K562 (cell line): ENCODE results near the gene LMAN1. TPM values are rescaled to one million over a fixed set of nuclear protein-coding genes. Genes with fewer than 3 reads are reported as not detected.
A peak's percentile ranks its signal among the peaks of the same experiment; 100 is the strongest.

ENCODE experiments used
- ATAC-seq: fragments of 200-7000 bp; cut with Tn5 transposase; 3 replicates; pipeline ENCODE4 v1.9.1; 2020; ENCODE audit warnings: moderate library complexity
- BruUV-seq: library from RNA; stranded (reverse); fragments of 400-500 nt; replicated peaks from 2 replicates; lab custom pipeline; 2021; lab: Mats Ljungman, UMichigan
- CTCF ChIA-PET: fragments of 300-600 bp; formaldehyde crosslinking; extraction: SDS; loops from one replicate; lab custom pipeline; 2021; ENCODE audit warnings: low intra/inter-chr PET ratio; lab: Yijun Ruan, JAX
- POLR2A ChIA-PET: fragments of 300-600, 350-650 bp; sonication (Branson Sonifier 250); formaldehyde crosslinking; extraction: SDS; loops from one replicate; lab custom pipeline; 2021; ENCODE audit warnings: antibody characterized with exemption, inconsistent platforms; lab: Yijun Ruan, JAX
- DNase-seq, 4 experiments: peaks; one replicate each; pipeline versions ENCODE4 v3.0.0 to v3.0.0-alpha.2; 2011 to 2018; ENCODE audit warnings: low spot score in 3 of 4, mixed read lengths in 3 of 4; ENCODE audit errors: extremely low read depth in 1 of 4
- FAIRE-seq: peaks from 2 replicates; lab custom pipeline; 2011; peaks lifted over from hg19 to GRCh38; lab: Jason Lieb, UNC
- H2AFZ ChIP-seq: 2 replicates; pipeline ENCODE4 v1.6.0; 2011; ENCODE audit warnings: low read depth, low read length, control low read depth, inconsistent platforms
- H3K27ac ChIP-seq: fragments of 200-600 bp; 3 replicates; pipeline ENCODE4 v1.8.0; 2011; ENCODE audit warnings: low read depth, mild to moderate bottlenecking, control low read depth, inconsistent platforms, low read length, moderate library complexity, mixed read lengths; ENCODE audit errors: extremely low read depth
- H3K27me3 ChIP-seq, 2 experiments: fragments of 300-600 bp in 1 of 2; 2 replicates in 1 of 2; 3 replicates in 1 of 2; pipeline versions ENCODE4 v1.6.0 to v1.8.0; 2011; ENCODE audit warnings: inconsistent platforms in 2 of 2, low read length in 2 of 2, mild to moderate bottlenecking in 1 of 2, mixed read lengths in 1 of 2, moderate library complexity in 1 of 2; ENCODE audit not compliant: control insufficient read depth in 2 of 2, insufficient read depth in 2 of 2
- H3K36me3 ChIP-seq: fragments of 300-600 bp; 3 replicates; pipeline ENCODE4 v1.8.0; 2011; ENCODE audit warnings: mild to moderate bottlenecking, low read length, inconsistent platforms; ENCODE audit not compliant: control insufficient read depth, insufficient read depth
- H3K4me1 ChIP-seq, 2 experiments: fragments of 200-600 bp in 1 of 2; replicated peaks in 1 of 2; 2 replicates in 1 of 2; 3 replicates in 1 of 2; pipeline versions ENCODE4 v1.5.1 to v1.8.0; 2011; ENCODE audit warnings: inconsistent platforms in 2 of 2, low read length in 2 of 2, mild to moderate bottlenecking in 1 of 2, mixed read lengths in 1 of 2, moderate library complexity in 1 of 2; ENCODE audit not compliant: control insufficient read depth in 2 of 2, insufficient read depth in 2 of 2
- H3K4me2 ChIP-seq: 2 replicates; pipeline ENCODE4 v1.6.1; 2011; ENCODE audit warnings: low read length, control low read depth, inconsistent platforms, mixed read lengths; ENCODE audit not compliant: insufficient read depth
- H3K4me3 ChIP-seq: fragments of 200-600 bp; sonication (generic), shearing (Covaris generic); 2 replicates; pipeline ENCODE4 v1.5.1; 2016; ENCODE audit warnings: control low read depth, inconsistent platforms
- H3K79me2 ChIP-seq: fragments of 200-600 bp; 3 replicates; pipeline ENCODE4 v1.8.0; 2011; ENCODE audit warnings: low read length, inconsistent platforms; ENCODE audit not compliant: control insufficient read depth, insufficient read depth
- H3K9ac ChIP-seq, 2 experiments: 2 replicates each; pipeline versions ENCODE4 v1.6.0 to v1.6.1; 2011; ENCODE audit warnings: low read depth in 2 of 2, low read length in 2 of 2, control low read depth in 1 of 2, inconsistent platforms in 1 of 2, mild to moderate bottlenecking in 1 of 2, mixed read lengths in 1 of 2; ENCODE audit not compliant: insufficient read depth in 1 of 2
- H3K9me1 ChIP-seq: one replicate; pipeline ENCODE4 v1.6.0; 2011; ENCODE audit warnings: inconsistent platforms, mild to moderate bottlenecking, low read length, moderate library complexity; ENCODE audit not compliant: control insufficient read depth, insufficient read depth
- H3K9me3 ChIP-seq: replicated peaks from 2 replicates; pipeline ENCODE4 v1.5.1; 2011; ENCODE audit warnings: low read depth, low read length, inconsistent platforms; ENCODE audit not compliant: control insufficient read depth, insufficient read depth
- H4K20me1 ChIP-seq: replicated peaks from 2 replicates; pipeline ENCODE4 v1.6.1; 2011; ENCODE audit warnings: low read length, inconsistent platforms, mixed read lengths; ENCODE audit not compliant: control insufficient read depth, insufficient read depth
- CBFA2T2 ChIP-seq: fragments of 450-650 bp; conservative IDR thresholded peaks from 2 replicates; pipeline ENCODE4 v1.6.1; 2017; ENCODE audit warnings: mild to moderate bottlenecking
- WGBS: fragments of 100-300 bp; shearing (Covaris generic); methylation state at CpG from one replicate; pipeline ENCODE4 v1.1.6; 2016; ENCODE audit warnings: low coverage, mixed read lengths; ENCODE audit not compliant: insufficient coverage; ENCODE audit errors: missing lambda C conversion rate; 5-methylcytosine and 5-hydroxymethylcytosine counted together
- in situ Hi-C: fragments of 300-500 bp; cut with MboI; formaldehyde crosslinking; loops from 4 replicates; pipeline ENCODE4 v1.15.0; 2018; ENCODE audit warnings: inconsistent platforms, mixed read lengths
- intact Hi-C: fragments of 100-400 bp; cut with micrococcal nuclease; formaldehyde crosslinking; loops from 2 replicates; pipeline ENCODE4 v1.14.2; 2022
- polyA plus RNA-seq, 8 experiments: library from polyadenylated mRNA; depleted of rRNA in 4 of 8; stranded (reverse) in 5 of 8; unstranded in 3 of 8; fragments of >200 nt; fragmentation: Nextera tagmentation in 2 of 8; fragmentation: Illumina TruSeq in 1 of 8; extraction: Ambion mirVana in 2 of 8; extraction: Trizol in 1 of 8; gene quantifications; 2 replicates each; pipeline versions ENCODE4 v1.2.1 to v1.2.3, GENCODE V29; 2011 to 2014; ENCODE audit warnings: inconsistent platforms in 1 of 8, missing spikeins in 1 of 8
- total RNA-seq, 7 experiments: library from RNA; depleted of rRNA in 6 of 7; stranded (reverse); fragments of >200 nt in 6 of 7; fragmentation: Illumina TruSeq in 2 of 7; extraction: Trizol in 2 of 7; gene quantifications; 2 replicates each; pipeline versions ENCODE4 v1.2.1 to v1.2.3, GENCODE V29; 2011 to 2021; ENCODE audit warnings: low replicate concordance in 1 of 7
- TF ChIP-seq, protein P1 (sequence below), 2 experiments: IDR thresholded peaks; 2 replicates each; pipeline ENCODE4 v1.6.1; 2011; ENCODE audit warnings: borderline replicate concordance in 1 of 2, control low read depth in 1 of 2, low read depth in 1 of 2, low read length in 1 of 2, mild to moderate bottlenecking in 1 of 2, mixed read lengths in 1 of 2, moderate library complexity in 1 of 2; ENCODE audit not compliant: insufficient read depth in 1 of 2, insufficient read length in 1 of 2, poor library complexity in 1 of 2, severe bottlenecking in 1 of 2; ENCODE audit errors: extremely low read depth in 1 of 2

The LMAN1 gene
- total and polyA plus RNA-seq, 9 of the 15 experiments (the other 6 are each of a cell fraction or from before 2014, with no cell fraction given) = 18.8 to 108 (median 71.2) TPM

DNA sequence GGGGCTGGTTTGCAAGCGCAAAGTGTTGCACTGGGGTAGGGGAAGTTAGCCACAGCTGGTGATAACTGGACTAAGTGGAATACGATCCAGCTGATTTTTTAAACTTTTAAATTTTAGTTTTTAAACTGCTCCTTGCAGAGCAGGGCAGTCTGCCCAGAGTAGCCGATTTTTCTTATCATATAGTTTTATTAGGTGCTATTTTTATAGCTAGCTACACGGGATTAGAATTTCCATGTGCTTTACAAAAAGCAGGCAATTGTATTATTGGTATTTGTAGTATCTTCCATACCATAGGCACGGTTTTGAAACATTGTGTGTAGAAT lies 50.2 kb downstream of the LMAN1 start:
- Histone ChIP-seq H3K9me1 (no peaks in the 10 kb centered on the region), H3K4me2 (peak overlapping the region; percentile 78), H2AFZ (peak overlapping the region; percentile 87; the same call in 1 of the 2 replicates), H3K9ac (peak overlapping the region in 1 of 2 experiments; percentile 81; a peak in 2 of 4 replicates), H3K4me1 (peaks cover 0 to 5% of the 10 kb centered on the region in 2 experiments; a peak in 2 of 5 replicates), H3K79me2 (no peaks in the 10 kb centered on the region), H3K9me3 (no peaks in the 10 kb centered on the region), H3K27ac (no peak overlapping the region), H4K20me1 (no peaks in the 10 kb centered on the region), H3K4me3 (peak overlapping the region; percentile 28), H3K27me3 (peaks cover 0 to 13% of the 10 kb centered on the region in 2 experiments; a peak in 1 of 5 replicates), H3K36me3 (no peaks in the 10 kb centered on the region)
- no TSS peak for BruUV-seq
- DNase-seq = no peak
- in situ Hi-C loops = no loop called here
- 0% methylated on average over 5 of the region's 5 CpGs for WGBS
- ChIA-PET POLR2A (interaction anchor here (1.3 kb wide), 1 partner anchor 15 kb away, joined by 3 read pairs; no protein-coding TSS in a partner anchor), CTCF (interaction anchor here (0.6 to 2.9 kb wide), 4 partner anchors 18 to 1106 kb away, joined by 3 to 40 read pairs (median 3); no protein-coding TSS in a partner anchor)
- no peak for FAIRE-seq
- no peak for ATAC-seq
- intact Hi-C loops = loop anchor here (1.0 to 5.0 kb wide), 2 partner anchors 60 to 93 kb away; no protein-coding TSS in a partner anchor
- TF ChIP-seq CBFA2T2 = no peak
- TF ChIP-seq, protein P1, sequence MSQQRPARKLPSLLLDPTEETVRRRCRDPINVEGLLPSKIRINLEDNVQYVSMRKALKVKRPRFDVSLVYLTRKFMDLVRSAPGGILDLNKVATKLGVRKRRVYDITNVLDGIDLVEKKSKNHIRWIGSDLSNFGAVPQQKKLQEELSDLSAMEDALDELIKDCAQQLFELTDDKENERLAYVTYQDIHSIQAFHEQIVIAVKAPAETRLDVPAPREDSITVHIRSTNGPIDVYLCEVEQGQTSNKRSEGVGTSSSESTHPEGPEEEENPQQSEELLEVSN (IDR thresholded peaks at IDR 0.05; ENCODE audit: borderline replicate concordance in 1 of 2, extremely low read depth in 1 of 2, insufficient read depth in 1 of 2, insufficient read length in 1 of 2, low read depth in 1 of 2, low read length in 1 of 2, poor library complexity in 1 of 2, severe bottlenecking in 1 of 2) = peak in 1 of 2 experiments; percentile 1
